NCI-H446 treated with DMSO at 0.1 percent for 48 hours (cell line): ENCODE results near the gene NUDT4B.
"Not testable (repeated sequence)": the region's sequence is repeated elsewhere in the genome, so short reads cannot be mapped to it uniquely, and the experiment has no call there.

Experiments used
- DNase-seq: peaks from one replicate; lab custom pipeline; 2025; lab: John Stamatoyannopoulos, UW

Gene NUDT4B

DNA sequence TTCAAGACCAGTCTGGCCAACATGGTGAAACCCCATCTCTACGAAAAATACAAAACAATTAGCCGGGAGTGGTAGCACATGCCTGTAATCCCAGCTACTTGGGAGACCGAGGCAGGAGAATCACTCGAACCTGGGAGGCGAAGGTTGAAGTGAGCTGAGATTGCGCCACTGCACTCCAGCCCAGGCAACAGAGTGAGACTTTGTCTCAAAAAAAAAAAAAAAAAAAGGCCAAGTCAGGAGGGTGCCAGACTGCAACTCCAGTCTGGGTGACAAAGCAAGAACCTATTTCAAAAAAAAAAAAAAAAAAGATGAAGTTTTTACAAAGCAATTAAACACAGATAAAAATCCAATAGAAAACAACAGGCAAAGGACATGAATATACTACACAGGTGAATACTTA lies 9.9 kb upstream of the NUDT4B start:
- not testable (repeated sequence) for DNase-seq

DNA sequence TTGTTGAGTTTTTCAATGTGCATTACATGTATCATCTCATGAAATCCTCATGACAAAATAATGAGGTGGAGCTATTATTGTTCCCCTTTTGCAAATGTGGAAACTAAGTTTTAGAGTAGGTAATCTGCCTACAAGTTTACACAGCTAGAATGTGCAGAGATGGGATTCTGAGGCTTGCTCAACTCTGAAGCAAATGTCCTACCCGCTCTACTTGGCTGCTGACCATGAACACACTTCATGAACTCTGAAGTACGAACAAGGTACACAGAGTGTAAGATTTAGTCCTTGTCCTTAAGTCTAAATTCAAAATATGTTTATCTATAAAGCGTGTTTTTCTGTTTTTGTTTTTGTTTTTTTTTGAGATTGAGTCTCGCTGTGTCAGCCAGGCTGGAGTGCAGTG lies 5.4 kb upstream of the NUDT4B start:
- DNase-seq, result not testable (repeated sequence)

- not testable (repeated sequence) for DNase-seq
Observed at GRCh38 chr1:148743726-148744720, 4.6 kb upstream of the NUDT4B start.

- not testable (repeated sequence) for DNase-seq
Observed at GRCh38 chr1:148749335-148749681, 734 bp downstream of the NUDT4B start.

- DNase-seq, result not testable (repeated sequence)
Observed at GRCh38 chr1:148756231-148756630, 7.7 kb downstream of the NUDT4B start.

- DNase-seq, result not testable (repeated sequence)
Observed at GRCh38 chr1:148757446-148757845, 8.9 kb downstream of the NUDT4B start.

- DNase-seq, result not testable (repeated sequence)
Observed at GRCh38 chr1:148758412-148758811, 9.8 kb downstream of the NUDT4B start.

GRCh38 chr1:148758925-148759324 lies 10.4 kb downstream of the NUDT4B start:
- DNase-seq, result not testable (repeated sequence)

- DNase-seq, result not testable (repeated sequence)
Observed at GRCh38 chr1:148759749-148760148, 11.2 kb downstream of the NUDT4B start.

DNA sequence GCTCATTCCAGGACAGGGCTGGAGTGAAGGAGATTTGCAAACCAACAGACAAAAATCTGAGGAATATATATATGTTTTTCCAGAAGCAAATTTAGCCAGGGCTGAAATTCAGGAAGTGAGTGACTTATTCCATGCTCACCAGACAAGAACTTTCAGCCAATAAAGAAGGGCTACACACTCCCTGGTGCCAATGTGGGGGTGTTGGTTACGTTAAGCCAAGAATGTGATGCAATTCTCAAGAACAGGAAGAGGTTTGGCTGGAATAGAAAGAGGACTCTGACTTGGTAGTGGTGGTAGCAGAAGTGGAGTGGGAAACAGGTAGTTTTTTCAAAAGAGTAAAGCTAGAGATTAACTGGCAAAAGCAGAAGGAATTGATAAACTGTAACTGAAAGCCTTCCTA lies 11.6 kb downstream of the NUDT4B start:
- not testable (repeated sequence) for DNase-seq

DNA sequence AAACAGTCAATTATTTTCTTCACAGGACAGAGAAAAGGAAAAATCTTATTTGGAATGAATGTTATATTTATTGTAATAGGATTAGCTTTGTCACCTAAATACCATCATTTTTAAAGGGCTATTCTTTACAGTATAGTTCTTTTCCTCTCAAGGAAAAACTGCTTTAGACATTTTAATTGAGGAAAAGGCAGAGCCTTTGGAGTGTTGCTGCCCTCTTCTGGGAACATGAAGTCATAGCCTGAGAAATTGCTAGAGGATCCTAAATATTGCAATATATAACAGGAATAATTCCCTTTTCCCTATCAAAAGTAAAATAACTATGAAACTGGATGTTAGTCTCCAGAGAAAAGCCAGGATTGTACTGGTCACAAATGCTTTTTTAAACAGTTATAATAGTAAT lies 12.8 kb downstream of the NUDT4B start:
- DNase-seq, result not testable (repeated sequence)

GRCh38 chr1:148765238-148766019 lies 16.9 kb downstream of the NUDT4B start:
- not testable (repeated sequence) for DNase-seq

- not testable (repeated sequence) for DNase-seq
Observed at GRCh38 chr1:148768541-148768940, 20.0 kb downstream of the NUDT4B start.

GRCh38 chr1:148769495-148769894 lies 20.9 kb downstream of the NUDT4B start:
- not testable (repeated sequence) for DNase-seq

GRCh38 chr1:148773690-148774089 lies 25.1 kb downstream of the NUDT4B start:
- not testable (repeated sequence) for DNase-seq

DNA sequence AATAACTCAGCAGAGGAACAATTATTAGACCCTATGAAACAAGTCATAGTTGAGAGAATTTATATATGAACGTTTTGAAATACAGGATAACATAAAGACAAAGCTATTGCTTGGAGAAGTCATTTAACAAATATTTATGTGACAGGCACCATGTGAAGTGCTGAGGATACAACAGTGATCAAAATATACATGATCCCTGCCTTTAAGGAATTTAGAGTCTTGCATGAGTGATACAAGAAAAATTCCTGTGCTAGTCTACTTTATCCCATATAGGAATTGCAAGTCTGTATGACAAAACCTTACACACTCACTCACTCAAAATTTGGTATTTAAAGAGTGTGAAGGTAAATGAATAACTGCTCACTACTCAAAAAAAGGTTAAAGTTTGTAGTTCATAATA lies 25.5 kb downstream of the NUDT4B start:
- DNase-seq, result not testable (repeated sequence)

GRCh38 chr1:148775263-148775662 lies 26.7 kb downstream of the NUDT4B start:
- DNase-seq, result not testable (repeated sequence)

DNA sequence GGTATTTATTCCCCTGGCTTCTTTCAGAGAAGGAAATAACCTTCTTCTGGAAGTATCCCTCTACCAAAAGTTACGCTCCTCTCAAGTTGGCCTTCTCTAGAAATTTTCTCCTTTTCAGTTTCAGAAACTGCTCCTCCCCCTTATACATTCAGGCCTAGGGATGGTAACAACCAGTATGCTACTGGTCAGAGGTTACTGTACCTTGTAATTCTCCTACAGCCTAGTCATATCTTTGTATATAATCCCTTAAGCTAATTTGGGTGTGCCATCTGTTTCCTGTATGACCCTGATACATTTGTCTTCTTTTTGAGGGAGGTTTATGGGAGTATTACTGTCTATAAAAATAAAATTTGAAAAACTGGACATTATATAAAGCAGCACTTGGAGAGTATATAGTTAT lies 29.1 kb downstream of the NUDT4B start:
- DNase-seq, result not testable (repeated sequence)

DNA sequence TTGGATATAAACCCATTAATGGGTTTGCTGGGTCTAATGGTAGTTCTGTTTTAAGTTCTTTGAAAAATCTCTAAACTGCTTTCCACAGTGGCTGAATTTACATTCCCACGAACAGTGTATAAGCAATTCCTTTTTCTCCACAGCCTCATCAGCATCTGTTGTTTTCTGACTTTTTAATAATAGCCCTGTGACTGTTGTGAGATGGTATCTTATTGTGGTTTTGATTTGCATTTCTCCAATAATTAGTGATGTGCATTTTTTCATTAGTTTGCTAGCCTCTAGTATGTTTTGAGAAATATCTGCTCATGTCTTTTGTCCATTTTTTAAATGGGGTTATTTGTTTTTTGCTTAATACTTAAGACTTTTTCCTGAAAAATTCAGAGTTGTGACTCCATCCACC lies 31.8 kb downstream of the NUDT4B start:
- not testable (repeated sequence) for DNase-seq

DNA sequence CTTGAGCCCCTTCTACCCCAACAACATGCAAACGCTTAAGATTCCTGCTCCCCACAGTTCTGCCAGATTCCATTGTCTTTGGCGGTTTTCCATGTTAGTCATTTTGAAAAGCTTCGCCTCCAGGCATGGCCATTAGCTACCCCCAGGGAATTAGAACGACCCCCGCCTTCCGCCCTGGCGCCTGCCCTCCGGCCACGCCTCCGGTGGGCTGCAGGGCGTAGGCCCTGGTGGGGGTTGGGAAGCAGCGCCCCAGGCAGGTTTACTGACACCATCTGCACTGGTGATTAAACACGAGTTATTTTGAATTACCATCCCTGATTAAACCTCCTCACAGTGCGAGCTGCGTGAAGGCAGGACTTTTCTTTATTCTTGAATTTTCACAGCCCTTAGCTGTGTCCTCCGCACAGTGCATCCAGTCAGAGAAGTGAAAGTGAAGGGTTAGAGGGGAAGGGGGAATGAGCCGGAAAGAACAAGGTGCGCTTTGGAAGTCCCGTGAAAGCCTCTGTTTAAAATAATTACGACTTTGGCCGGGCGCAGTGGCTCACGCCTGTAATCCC lies 43.0 kb downstream of the NUDT4B start:
- DNase-seq, result not testable (repeated sequence)

- not testable (repeated sequence) for DNase-seq
Observed at GRCh38 chr1:148793762-148794332, 45.3 kb downstream of the NUDT4B start.
